ENCODE results near the gene FAM131B.
A peak's percentile ranks its signal among the peaks of the same experiment; 100 is the strongest.
"Not testable (repeated sequence)": the region's sequence is repeated elsewhere in the genome, so short reads cannot be mapped to it uniquely, and the experiment has no call there.

FAM131B gene

DNA sequence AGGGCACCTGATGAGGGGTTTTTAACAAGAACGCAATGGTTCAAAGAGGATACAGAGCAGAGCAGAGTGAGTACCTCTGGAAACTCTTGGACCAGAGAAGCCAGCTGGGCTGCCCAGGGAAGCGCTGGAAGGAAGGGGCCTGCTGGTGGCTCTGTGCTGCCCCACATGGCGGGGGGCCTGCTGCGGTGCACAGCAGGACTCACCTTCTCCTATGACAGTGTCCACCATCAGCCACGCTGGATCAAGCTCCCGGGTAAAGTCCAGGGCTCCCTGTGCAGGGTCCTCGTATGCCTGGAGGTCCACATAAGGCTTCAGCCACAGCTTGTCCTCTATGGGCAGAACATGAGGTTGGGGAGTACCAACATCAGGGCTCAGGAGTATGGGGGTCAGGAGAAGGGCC, 33.7 kb upstream of the FAM131B start:
- peak in 1 of 42 donors; percentile 25 for DNase-seq
- intact Hi-C loops (cut with DNase I) = no loop called here

DNA sequence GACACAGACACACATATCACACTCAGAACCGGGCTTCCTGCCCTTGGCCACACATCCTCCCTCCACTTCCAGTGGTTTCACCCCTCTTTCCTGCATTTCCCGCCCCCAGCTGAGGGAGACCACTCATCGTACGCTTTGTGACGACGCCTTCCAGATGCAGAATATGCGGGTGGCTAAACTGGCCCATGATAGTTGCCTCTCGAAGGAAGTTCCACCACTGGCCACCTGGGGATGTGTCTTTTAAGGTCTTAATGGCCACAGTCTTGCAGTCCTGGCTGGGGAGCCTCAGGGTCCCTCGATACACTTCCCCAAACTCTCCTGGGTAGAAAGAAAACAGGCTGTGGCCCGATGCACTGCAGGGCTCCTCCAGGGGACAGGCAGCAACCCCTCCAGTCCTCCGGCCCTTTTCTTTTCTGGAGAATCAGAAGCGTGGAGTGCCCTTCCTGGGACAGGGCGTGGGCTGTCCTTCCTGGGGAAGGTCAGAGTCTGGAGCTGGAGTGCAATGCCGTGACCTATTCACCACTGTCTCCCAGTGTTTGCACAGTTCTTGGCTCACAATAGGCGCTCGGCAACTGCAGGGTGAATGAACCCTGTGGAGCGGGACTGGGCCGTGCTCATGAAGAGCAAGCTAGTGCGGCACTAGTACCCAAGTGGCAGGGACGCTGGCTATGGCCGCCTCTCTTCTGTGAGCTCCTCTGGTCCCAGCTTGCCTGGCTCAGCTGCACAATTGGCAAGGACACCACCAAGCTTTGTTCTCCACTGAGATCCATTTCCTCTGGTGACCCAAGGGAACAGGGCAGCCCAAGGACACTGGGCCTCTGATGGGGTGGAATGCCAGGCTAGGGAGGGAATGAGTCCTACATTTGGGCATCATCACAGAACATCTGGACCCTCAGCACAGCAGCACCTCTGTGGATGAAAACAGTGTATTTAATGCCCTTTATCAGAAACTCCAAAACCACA, 33.0 kb upstream of the FAM131B start:
- intact Hi-C loops (cut with DNase I) = no loop called here
- peak in 28 of 42 donors; percentile 13 to 74 (median 46) for DNase-seq

DNA sequence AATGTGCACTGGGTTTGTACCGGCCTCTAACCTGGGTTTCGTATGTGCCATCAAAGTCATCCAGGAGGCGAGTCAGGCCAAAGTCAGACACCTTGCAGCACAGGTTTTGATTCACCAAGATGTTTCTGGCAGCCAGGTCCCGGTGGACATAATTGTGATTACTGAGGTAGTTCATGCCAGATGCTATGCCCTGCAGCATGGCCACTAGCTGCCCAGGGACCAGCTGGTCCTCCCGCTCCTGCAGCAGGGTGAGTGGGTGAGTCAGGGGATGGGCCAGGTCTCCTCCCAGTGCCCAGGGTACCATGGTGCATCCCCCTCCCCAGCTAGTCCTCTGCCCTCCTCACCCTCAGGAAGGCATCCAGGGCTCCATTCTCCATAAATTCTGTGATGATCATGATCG, 32.3 kb upstream of the FAM131B start:
- DNase-seq = no peak
- intact Hi-C loops (cut with DNase I) = no loop called here

DNA sequence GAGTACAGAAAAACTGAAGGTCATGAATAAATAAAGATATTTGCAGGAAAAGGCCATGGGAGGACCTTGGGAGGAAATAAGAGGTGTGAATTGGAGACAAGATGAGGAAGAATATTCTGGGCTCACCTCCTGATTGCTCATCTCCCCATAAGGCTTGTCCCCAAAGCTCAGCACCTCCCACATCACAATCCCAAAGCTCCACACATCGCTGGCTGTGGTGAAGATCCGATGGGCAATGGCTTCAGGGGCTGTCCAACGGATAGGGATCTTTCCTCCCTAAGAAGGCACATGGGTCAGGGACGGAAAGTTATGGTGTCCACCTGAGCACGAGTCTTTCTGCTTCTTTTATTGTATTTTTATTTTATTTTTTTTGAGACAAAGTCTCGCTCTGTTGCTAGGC, 31.6 kb upstream of the FAM131B start:
- intact Hi-C loops (cut with DNase I) = no loop called here
- DNase-seq = no peak

DNA sequence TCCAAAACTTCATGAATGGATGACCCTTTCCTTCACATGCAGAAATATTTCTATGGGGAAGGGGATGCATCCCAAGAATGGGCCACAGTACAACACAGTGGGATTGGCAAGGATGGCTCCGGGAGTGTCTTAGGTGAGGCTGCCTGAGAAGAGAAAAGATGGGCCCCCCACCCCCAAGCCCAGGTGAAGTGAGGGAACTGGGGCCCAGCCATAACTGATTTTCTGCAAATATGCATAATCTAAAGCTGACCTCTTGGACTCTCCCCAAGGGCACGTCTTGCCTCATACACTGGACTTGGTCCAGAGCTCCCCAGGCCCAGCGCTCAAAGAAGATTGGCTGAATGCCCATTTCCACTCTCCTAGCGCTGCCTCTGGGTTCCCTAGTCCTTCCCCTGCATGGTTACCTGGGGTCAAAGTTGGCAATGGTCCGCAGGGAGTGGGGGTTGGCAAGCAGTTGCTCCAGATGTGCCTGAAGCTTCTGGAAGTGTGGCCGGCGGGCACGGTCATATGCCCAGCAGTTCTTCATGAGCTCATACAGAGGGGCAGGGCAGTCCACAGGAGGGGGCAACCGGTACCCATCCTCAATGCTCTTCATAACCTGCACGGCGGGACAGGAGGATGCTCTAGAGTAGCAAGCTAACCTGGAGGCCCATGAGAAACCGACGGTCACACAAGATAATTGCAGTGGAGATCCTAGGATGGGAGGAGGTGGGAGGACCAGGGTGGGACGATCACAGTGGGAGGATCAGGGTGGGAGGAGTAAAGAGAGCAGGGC, 30.9 kb upstream of the FAM131B start:
- DNase-seq = peak in 1 of 42 donors; percentile 12

DNA sequence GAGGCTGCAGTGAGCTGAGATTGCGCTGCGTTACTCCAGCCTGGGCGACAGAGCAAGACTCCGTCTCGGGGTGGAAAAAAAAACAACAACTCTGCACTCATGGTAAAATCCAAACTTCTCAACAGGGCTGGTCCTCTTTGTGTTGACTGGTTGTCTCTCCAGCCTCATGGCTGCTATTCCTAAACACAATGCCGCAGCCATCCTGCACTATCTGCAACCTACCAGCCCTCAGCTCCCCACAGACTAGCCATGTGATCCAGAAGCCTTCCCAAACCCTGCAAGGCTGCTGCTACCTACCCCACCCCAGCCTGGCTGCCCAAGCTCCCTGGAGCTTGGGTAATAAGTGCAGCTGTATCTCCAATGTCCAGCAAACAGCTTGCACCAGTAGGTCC, 30.4 kb upstream of the FAM131B start:
- intact Hi-C loops (cut with DNase I) = no loop called here
- no peak for DNase-seq

More for the DNA sequence above, 30.9 kb upstream of the FAM131B start:
- intact Hi-C loops (cut with DNase I) = no loop called here

DNA sequence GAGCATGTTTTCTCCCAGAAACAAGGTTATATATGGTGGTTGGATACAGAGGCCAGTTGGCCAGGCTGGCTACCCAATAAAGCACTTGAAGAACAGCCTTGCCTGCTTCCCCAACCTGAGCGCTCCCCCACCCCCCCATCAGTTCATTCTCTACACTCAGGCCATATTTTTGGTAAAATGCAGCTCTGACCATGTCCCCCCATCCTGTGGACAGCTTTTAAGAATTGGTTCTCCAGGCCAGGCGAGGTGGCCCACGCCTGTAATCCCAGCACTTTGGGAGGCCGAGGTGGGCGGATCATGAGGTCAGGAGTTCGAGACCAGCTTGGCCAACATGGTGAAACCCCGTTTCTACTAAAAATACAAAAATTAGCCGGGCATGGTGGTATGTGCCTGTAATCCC, 29.9 kb upstream of the FAM131B start:
- DNase-seq; intact Hi-C loops (cut with DNase I): not testable (repeated sequence)

DNA sequence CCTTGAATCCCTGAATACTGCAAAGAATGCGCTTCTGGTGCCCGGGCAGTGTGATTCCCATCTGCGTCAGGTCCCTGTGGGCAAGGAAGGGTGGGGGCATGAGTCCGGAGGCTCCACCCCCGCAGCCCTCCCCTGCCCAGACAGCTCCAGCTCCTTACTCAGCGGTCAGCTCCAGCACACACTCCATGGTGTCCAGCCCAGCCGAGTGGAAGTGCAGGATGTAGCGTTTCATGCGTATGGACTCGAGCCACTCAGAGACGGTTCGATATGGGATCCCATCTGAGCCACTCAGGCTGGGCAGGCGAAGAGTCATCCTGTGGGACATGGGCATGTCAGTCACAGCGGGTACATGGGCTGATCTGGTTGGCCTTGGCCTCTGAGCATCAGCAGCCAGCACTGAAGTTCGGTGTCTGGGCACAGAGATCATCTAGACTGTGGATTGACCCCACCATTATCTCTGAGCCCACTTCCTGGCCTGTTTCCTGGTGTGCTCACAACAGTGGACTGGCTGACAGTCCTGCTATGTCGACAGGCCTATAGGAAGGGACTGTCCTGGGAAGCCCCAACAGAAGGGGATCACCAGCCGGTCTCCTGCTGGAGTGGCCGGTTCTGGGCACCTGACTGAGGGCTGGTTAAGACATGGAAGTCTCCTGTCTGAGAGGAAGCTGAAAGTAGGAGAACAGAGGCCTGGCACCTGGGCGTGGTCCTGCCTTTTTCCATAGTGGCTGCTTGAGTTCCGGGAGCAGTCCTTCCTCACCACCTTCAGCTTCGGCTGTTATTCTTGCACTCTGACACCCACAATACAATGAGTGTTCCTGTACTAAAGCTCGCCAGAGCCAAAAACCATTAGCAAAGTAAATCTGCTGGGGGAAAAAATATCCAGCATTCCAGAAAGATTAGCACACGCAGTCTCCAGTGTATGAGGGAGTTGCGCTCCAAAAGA, 29.2 kb upstream of the FAM131B start:
- intact Hi-C loops (cut with DNase I) = no loop called here
- DNase-seq = no peak

DNA sequence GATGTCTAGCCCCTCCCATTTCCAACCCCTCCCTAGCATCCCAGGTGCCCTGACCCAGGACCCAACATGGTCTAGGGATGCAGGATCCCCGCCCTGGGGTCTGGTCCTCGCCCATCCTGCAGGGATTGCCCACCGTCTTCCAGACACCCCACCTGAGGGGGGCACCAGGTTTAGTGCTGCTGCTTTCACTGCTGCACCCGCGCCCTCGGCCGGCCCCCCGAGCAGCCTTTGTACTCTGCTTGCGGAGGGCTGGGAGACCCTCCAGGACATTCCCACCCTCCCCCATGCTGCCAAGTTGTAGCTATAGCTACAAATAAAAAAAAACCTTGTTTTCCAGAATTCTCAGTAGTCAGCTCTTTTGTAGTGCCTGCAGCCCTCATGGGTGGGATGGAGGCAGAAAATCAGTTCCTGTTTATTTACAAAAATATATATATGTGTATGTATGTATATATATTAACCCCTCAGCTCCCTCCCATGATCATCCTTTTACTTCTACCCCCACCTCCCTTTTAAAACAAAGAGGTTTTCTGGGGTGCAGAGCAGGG, 28.3 kb upstream of the FAM131B start:
- intact Hi-C loops (cut with DNase I) = no loop called here
- no peak for DNase-seq

DNA sequence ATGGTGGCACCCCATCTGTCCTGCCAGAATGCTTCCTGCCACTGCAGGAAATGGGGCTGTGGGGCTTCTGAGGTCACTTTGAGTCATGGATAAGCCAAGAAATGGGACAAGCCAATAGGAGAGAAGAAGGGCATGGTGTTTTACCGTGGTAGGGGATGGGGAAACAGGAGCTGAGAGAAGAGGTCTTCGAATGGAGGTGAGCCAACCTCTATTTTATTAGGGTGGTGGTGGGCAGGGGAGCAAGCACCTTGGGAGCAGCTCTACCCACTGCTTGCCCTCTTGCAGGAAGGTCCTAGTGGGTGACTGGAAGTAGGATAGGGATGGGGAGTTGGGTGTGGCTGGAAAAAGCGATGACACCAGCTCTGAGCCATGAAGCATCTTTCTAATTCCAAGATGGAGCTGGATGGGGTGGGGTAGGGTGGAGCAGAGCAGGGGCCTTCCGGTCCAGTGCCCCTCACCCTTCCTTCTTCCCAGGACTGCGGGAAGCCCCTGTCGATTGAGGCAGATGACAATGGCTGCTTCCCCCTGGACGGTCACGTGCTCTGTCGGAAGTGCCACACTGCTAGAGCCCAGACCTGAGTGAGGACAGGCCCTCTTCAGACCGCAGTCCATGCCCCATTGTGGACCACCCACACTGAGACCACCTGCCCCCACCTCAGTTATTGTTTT, 27.7 kb upstream of the FAM131B start:
- no peak for DNase-seq
- intact Hi-C loops (cut with DNase I) = no loop called here

DNA sequence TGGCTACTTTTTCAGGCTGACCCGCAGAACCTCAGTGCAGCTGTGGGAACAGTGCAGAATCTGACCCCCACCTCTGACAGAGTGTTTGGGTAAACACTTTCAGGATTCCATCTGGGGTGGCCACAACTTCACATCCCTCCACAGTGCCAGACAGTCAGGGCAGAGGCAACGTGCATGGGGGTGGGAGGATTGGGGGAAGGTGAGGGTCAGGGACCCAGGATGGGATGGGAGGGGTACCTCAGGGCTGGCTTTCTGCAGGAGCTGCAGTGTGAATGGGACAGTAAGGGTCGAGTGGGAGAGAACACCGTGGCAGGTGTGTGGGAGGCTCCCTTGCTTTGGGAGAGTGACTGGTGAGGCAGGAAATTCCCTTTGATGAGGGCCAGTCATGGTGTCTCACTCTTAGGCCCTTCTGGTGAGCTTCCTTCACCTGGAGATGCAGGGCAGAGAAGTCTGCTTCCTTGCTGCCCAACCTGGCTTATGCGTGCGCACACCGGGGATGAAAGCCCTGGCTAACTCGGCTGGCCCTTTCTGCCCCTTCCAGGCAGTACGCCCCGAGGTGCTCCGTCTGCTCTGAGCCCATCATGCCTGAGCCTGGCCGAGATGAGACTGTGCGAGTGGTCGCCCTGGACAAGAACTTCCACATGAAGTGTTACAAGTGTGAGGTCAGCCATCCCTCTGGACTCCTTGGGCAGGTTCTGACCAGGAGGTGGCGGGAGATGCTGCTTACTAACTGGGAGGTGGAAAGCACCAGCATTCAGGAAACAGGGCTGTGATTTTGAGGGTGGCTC, 27.0 kb upstream of the FAM131B start:
- no peak for DNase-seq
- intact Hi-C loops (cut with DNase I) = no loop called here

DNA sequence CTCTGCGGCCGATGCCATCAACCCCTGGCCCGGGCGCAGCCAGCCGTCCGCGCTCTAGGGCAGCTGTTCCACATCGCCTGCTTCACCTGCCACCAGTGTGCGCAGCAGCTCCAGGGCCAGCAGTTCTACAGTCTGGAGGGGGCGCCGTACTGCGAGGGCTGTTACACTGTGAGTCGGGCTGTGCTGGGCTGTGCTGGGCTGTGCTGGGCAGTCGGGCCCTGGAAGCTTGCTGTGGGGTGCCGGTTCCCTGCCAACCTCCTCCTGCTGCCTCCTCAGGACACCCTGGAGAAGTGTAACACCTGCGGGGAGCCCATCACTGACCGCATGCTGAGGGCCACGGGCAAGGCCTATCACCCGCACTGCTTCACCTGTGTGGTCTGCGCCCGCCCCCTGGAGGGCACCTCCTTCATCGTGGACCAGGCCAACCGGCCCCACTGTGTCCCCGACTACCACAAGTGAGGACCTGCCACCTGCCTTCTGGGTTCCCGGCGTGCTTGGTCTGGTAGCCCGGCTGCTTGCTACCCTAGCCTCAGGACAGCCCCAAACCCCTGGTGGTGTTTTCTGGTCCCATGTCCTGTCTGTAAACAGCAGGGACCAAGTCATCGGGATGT, 26.1 kb upstream of the FAM131B start:
- no peak for DNase-seq
- intact Hi-C loops (cut with DNase I) = no loop called here

DNA sequence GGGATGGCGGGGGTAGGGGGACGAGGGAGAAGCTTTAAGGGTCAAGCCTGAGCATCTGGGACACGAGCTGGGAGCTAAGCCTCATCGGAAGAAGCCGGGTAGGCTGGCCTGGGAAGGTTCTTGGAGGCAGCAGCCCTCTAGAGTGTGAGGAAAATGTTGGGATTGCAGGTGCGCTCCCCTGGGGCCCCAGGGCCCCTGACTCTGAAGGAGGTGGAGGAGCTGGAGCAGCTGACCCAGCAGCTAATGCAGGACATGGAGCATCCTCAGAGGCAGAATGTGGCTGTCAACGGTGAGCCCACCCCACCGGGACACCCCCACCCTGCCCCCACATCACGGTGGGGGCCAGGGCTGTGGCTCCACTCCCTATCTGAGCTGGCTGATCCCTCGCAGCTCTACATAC, 25.5 kb upstream of the FAM131B start:
- intact Hi-C loops (cut with DNase I) = no loop called here
- DNase-seq = no peak

DNA sequence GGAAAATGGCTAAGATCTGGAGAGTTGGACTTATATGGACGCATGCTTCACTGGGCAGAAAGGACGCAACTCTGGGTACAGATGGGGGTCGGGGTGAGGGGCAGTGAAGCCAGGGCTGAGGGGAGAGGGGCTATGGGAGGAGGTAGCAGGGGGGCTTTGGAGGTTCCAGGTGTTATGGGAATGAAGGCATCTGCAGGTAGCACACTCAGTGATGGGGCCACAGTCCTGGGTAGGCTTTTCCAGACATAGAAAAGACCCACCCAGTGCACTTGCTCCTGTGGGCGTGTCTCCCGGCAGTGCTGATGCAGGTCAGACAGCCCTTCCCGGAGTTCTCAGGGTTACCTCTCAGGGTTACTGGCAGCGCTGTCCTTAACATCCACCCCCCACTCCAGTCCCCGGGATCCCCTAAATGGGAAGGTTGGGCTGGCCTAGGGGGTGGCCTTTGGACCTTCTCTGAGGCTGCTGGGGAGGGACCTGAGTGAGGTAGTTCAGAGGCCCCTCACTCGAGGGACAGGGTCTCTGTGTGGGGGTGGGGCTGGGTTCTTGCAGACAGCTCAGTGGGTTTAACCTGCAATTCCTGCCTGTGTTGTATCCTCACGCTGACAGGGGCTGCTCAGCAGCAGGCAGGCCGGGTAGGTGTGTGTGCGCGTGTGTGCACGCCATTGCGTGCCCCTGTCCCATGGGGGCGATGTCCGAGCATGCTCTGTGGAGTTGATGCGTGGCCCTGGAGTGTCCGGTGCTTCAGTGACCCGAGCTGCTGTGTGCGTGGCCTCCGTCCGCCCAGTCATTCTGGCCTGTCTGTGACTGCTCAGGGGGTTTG, 24.9 kb upstream of the FAM131B start:
- no peak for DNase-seq
- intact Hi-C loops (cut with DNase I) = no loop called here

DNA sequence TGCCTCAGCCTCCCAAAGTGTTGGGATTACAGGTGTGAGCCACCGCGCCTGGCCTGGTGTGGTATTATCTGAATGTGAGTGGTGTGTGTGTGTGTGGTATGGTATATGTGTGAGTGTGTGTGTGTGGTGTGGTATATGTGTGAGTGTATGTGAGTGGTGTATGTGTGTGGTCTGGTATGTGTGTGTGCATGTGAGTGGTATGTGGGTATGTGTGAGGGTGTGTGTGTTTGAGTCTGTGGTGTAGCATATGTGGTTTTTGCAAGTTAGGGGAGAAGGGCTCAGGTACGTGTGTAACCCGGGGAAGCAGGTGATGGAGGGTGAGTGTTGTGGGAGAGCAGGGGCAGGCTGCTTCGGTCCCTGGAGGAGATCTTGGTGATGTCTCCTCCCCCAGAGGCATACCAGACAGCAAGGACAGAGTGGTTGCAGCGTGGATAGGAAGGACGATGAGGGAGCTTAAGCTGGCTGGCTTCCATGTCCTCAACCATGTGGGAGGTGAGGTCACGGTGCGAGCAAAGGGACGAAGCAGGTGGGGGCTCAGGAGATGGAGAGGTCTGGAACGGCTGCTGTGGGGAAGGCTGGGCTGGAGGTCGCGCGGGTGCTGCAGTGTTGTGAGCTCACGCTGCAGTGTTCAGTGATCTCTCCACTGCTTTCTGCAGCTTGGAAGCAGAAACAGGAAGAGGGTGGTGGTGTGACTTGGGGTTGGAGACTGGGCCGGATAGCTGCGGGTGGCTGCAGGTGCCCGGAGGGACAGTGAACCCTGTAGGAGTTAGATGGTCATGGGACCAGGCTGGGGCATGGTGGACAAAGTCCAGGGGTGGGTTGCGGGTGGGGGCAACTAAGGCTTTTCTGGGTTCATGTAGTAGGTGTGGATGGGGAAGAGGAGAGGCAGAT, 23.6 kb upstream of the FAM131B start:
- intact Hi-C loops (cut with DNase I) = no loop called here
- DNase-seq = peak in 1 of 42 donors; percentile 56

Data from head of caudate nucleus (tissue), 42 donors.